Osteoblast (primary cell): ENCODE measurements around the gene TEX48. TPM values are rescaled to one million over a fixed set of nuclear protein-coding genes. Genes with fewer than 3 reads are reported as not detected.
A peak's percentile ranks its signal among the peaks of the same experiment; 100 is the strongest.

Experiments
- DNase-seq: peaks from one replicate; pipeline ENCODE4 v3.0.0; 2011; ENCODE audit warnings: low spot score, mixed read lengths; ENCODE audit not compliant: insufficient read length; ENCODE audit errors: missing footprints
- H2AFZ ChIP-seq: 2 replicates; pipeline ENCODE4 v1.6.0; 2011; ENCODE audit warnings: mild to moderate bottlenecking, low read length
- H3K27ac ChIP-seq: 2 replicates; pipeline ENCODE4 v1.5.1; 2011; ENCODE audit warnings: mild to moderate bottlenecking, low read depth, low read length, moderate library complexity
- H3K27me3 ChIP-seq: 2 replicates; pipeline ENCODE4 v1.6.0; 2012; ENCODE audit warnings: mild to moderate bottlenecking, control low read depth, inconsistent platforms, low read length, moderate library complexity; ENCODE audit not compliant: insufficient read depth
- H3K36me3 ChIP-seq: 2 replicates; pipeline ENCODE4 v1.5.1; 2011; ENCODE audit warnings: mild to moderate bottlenecking, low read length, control low read depth, moderate library complexity; ENCODE audit not compliant: insufficient read depth
- H3K4me1 ChIP-seq: 2 replicates; pipeline ENCODE4 v1.5.1; 2011; ENCODE audit warnings: mild to moderate bottlenecking, low read length, control low read depth, moderate library complexity; ENCODE audit not compliant: insufficient read depth
- H3K4me2 ChIP-seq: 2 replicates; pipeline ENCODE4 v1.6.0; 2011; ENCODE audit warnings: mild to moderate bottlenecking, low read length; ENCODE audit not compliant: insufficient read depth
- H3K4me3 ChIP-seq: fragments of 200-600 bp; sonication (generic); 3 replicates; pipeline ENCODE4 v1.5.1; 2012; ENCODE audit warnings: mild to moderate bottlenecking, low read length, inconsistent platforms; ENCODE audit not compliant: insufficient read depth
- H3K79me2 ChIP-seq: 2 replicates; pipeline ENCODE4 v1.6.0; 2012; ENCODE audit warnings: mild to moderate bottlenecking, low read length, control low read depth, inconsistent platforms; ENCODE audit not compliant: insufficient read depth
- H3K9me3 ChIP-seq: 2 replicates; pipeline ENCODE4 v1.5.1; 2011; ENCODE audit warnings: low read depth, low read length, control low read depth
- H4K20me1 ChIP-seq: 2 replicates; pipeline ENCODE4 v1.6.0; 2012; ENCODE audit warnings: mild to moderate bottlenecking, low read length, control low read depth; ENCODE audit not compliant: insufficient read depth
- total RNA-seq: library from RNA; depleted of rRNA; stranded (reverse); fragments of >200 nt; gene quantifications from 2 replicates; pipeline ENCODE4 v1.2.3, GENCODE V29; 2012
- TF ChIP-seq, protein P1 (sequence below): IDR thresholded peaks from 2 replicates; pipeline ENCODE4 v1.5.1; 2011; ENCODE audit warnings: mild to moderate bottlenecking, low read depth, low read length, moderate library complexity; ENCODE audit errors: extremely low read depth

Gene TEX48, protein sequence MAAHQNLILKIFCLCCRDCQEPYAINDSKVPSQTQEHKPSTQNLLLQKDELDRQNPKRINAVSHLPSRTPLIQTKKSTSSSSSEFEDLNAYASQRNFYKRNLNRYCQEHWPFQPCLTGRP
- not detected in 2 replicates for total RNA-seq

DNA sequence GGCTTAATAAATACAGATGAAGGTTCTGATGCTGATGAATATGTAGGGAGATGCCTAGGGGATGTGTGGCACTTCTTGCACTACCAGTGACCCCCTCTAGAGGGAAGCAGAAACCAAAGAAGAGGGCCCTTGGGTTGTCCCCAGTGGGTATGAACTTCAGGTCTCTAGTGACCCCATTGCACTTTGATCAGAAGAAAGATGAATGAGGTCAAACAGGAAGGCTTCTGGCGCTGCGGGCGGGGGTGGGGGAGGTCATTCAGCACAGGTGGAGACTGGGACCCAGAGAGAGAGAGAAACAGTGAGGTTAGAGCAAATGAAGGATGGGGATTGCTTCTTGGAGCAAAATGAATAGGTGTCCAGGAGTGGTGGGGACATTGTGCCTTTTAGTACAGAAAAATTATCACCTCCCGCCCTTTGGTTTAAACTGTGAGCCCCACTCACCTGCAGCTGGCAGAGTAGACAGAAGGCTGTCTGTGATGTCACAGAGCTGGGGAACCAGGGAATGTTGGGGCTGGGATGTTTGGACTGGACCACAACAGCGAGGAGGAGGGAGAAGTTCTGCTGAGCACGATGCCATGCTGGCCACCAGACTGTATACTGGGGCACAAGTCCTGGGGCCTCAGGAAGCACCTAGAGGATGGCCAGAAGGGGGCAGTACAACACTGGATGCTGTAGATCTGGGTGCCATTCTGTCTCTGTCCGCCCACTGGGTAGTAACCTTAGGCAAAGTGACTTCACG, at the start of gene TEX48:
TEX48 (minus strand) TSS at position 599 of the 739 bp plus-strand sequence. CDS start 10,469 bp downstream, outside the sequence.
- H3K4me1 ChIP-seq, result peaks cover 23% of the 10 kb centered on the region
- DNase-seq, result no peak
- no peaks in the 10 kb centered on the region for H3K36me3 ChIP-seq
- H3K27me3 ChIP-seq, result no peaks in the 10 kb centered on the region
- H3K9me3 ChIP-seq, result no peaks in the 10 kb centered on the region
- no peaks in the 10 kb centered on the region for H4K20me1 ChIP-seq
- H3K4me2 ChIP-seq, result peak within 1 kb of the TSS; percentile 24
- H2AFZ ChIP-seq, result no peak within 1 kb of the TSS
- no peak within 1 kb of the TSS for H3K4me3 ChIP-seq
- H3K79me2 ChIP-seq, result no peaks in the 10 kb centered on the region
- no peak within 1 kb of the TSS for H3K27ac ChIP-seq
- TF ChIP-seq, protein P1, sequence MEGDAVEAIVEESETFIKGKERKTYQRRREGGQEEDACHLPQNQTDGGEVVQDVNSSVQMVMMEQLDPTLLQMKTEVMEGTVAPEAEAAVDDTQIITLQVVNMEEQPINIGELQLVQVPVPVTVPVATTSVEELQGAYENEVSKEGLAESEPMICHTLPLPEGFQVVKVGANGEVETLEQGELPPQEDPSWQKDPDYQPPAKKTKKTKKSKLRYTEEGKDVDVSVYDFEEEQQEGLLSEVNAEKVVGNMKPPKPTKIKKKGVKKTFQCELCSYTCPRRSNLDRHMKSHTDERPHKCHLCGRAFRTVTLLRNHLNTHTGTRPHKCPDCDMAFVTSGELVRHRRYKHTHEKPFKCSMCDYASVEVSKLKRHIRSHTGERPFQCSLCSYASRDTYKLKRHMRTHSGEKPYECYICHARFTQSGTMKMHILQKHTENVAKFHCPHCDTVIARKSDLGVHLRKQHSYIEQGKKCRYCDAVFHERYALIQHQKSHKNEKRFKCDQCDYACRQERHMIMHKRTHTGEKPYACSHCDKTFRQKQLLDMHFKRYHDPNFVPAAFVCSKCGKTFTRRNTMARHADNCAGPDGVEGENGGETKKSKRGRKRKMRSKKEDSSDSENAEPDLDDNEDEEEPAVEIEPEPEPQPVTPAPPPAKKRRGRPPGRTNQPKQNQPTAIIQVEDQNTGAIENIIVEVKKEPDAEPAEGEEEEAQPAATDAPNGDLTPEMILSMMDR, result peak; percentile 72

DNA sequence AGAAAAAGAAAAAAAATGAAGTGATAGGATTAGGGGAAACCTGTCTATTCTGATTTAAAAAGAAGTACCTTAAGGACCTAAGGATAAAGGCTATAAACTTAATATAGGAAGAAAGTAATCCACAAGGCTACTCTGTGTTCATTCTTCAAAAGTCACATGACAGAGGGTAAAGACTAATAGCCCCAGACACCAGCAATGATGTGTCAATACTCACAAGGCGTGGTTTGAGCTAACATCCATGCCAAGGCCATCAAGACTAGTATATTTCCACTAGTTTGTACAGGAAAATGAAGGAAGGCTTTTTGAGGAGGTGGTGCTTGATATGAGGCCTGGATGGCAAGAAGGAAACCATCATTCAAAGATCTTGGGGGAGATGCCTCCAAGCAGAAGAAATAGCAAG, 49.7 kb upstream of the TEX48 start:
- no peak overlapping the region for H3K27ac ChIP-seq
- H3K79me2 ChIP-seq, result no peaks in the 10 kb centered on the region
- no peak overlapping the region for H3K4me2 ChIP-seq
- no peaks in the 10 kb centered on the region for H4K20me1 ChIP-seq
- no peaks in the 10 kb centered on the region for H3K36me3 ChIP-seq
- H3K4me1 ChIP-seq, result peaks cover 11% of the 10 kb centered on the region
- no peak overlapping the region for H3K4me3 ChIP-seq
- TF ChIP-seq, protein P1, result no peak
- no peak for DNase-seq
- H3K9me3 ChIP-seq, result no peaks in the 10 kb centered on the region
- H3K27me3 ChIP-seq, result no peaks in the 10 kb centered on the region
- H2AFZ ChIP-seq, result no peak overlapping the region

DNA sequence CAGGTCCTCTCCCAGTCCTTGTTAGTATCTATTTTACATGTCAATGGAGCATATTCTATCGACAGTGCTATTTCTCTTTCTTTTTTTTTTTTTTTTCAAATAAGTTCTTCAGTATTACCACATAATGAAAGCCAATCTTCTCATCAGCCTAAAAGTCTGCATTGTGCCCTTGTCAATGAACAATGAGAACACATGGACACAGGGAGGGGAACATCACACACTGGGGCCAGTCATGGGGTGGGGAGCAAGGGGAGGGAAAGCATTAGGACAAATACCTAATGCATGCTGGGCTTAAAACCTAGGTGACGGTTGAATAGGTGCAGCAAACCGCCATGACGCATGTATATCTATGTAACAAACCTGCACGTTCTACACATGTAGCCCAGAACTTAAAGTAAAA, 47.7 kb upstream of the TEX48 start:
- Histone ChIP-seq H3K27ac (no peak overlapping the region), H3K36me3 (no peaks in the 10 kb centered on the region), H3K79me2 (no peaks in the 10 kb centered on the region), H3K27me3 (no peaks in the 10 kb centered on the region), H2AFZ (no peak overlapping the region), H3K4me3 (no peak overlapping the region), H3K4me2 (no peak overlapping the region), H3K4me1 (peaks cover 7% of the 10 kb centered on the region), H3K9me3 (no peaks in the 10 kb centered on the region), H4K20me1 (no peaks in the 10 kb centered on the region)
- TF ChIP-seq, protein P1, result no peak
- DNase-seq, result no peak

DNA sequence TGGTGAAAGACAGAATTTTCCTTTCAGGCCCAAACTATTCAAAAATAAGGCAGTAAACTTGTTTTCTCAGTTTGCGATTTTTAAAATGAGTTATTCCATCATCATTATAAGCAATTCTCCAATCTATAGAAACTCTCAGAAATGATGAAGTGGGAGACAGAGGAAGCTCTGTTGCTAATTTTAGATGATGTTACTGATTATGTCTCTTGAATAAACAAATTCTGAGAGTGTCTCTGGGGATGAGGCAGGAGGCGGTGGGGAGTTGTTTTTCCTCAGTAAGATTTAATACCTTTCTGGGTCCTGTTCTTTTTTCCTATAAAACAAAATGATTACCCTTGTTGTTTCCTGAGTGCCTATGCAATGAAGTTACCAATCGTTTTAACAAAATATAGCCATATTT, 43.9 kb upstream of the TEX48 start:
- Histone ChIP-seq H3K4me1 (peaks cover 26% of the 10 kb centered on the region), H3K27me3 (no peaks in the 10 kb centered on the region), H3K9me3 (no peaks in the 10 kb centered on the region), H3K4me2 (no peak overlapping the region), H2AFZ (no peak overlapping the region), H3K4me3 (no peak overlapping the region), H4K20me1 (no peaks in the 10 kb centered on the region), H3K36me3 (no peaks in the 10 kb centered on the region), H3K79me2 (no peaks in the 10 kb centered on the region), H3K27ac (no peak overlapping the region)
- no peak for DNase-seq
- TF ChIP-seq, protein P1, result no peak
